AG10803 (cell line): Measurements from ENCODE around the gene NACA2.
A peak's percentile ranks its signal among the peaks of the same experiment; 100 is the strongest.

Source experiments
- DNase-seq: peaks from one replicate; pipeline ENCODE4 v3.0.0; 2010; ENCODE audit warnings: low read depth
- H3K4me3 ChIP-seq: 2 replicates; pipeline ENCODE4 v1.5.1; 2011; ENCODE audit warnings: mild to moderate bottlenecking, low read length, control low read depth
- CTCF ChIP-seq: conservative IDR thresholded peaks from 2 replicates; pipeline ENCODE4 v1.5.1; 2011; ENCODE audit warnings: mild to moderate bottlenecking, low read length, control low read depth, inconsistent platforms

Gene NACA2

DNA sequence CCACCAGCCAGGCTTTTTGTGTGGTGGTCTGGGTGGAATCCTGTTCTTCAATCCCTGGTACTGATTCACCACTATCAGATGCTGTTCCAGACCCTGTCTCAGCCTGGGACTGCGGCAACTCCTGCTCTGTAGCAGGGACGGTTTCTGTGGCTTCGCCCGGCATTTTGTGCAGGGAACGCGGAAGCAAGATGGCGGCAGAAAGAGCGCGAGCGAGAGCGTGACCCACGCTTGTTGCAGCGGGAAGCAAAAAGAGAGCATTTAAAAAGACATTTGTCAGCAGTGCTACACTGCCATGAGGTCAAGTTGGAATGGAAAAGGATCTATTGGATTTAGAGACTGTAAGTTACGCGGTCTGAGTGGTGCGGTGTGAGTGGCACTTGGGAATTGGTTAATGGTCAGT is at the start of gene NACA2:
Gene NACA2, minus strand, starts transcription at position 202 of the 400 bp plus-strand sequence. Its CDS starts 39 bp downstream, at position 163.
- TF ChIP-seq CTCF: no peak
- H3K4me3 ChIP-seq: no peak within 1 kb of the TSS
- no peak for DNase-seq

DNA sequence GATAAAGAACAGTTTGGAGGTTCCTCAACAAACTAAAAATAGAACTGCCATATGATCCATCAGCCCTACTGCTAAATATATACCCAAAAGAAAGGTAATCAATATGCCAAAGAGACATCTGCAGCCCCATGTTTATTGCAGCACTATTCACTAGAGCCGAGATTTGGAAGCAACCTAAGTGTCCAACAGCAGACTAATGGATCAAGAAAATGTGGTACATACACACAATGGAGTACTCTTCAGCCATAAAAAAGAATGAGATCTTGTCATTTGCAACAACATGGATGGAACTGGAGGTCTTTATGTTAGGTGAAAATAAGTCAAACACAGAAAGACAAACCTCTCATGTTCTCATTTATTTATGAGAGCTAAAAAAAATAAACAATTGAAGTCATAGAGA is 48.8 kb upstream of the NACA2 start:
- TF ChIP-seq CTCF: no peak
- H3K4me3 ChIP-seq: no peak overlapping the region
- DNase-seq: no peak

DNA sequence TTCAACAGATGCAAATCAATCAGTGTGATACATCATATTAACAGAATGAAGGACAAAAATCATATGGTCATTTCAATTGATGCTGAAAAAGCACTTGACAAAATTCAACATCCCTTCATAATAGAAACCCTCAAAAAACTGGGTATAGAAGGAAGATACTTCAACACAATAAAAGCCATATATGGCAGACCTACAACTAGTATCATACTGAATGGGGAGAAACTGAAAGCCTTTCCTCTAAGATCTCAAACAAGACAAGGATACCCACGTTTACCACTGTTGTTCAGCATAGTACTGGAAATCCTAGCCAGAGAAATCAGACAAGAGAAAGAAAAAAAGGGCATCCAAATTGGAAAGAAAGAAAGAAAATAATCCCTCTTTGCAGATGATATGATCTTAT is 47.1 kb upstream of the NACA2 start:
- no peak overlapping the region for H3K4me3 ChIP-seq
- DNase-seq: no peak
- TF ChIP-seq CTCF: no peak

DNA sequence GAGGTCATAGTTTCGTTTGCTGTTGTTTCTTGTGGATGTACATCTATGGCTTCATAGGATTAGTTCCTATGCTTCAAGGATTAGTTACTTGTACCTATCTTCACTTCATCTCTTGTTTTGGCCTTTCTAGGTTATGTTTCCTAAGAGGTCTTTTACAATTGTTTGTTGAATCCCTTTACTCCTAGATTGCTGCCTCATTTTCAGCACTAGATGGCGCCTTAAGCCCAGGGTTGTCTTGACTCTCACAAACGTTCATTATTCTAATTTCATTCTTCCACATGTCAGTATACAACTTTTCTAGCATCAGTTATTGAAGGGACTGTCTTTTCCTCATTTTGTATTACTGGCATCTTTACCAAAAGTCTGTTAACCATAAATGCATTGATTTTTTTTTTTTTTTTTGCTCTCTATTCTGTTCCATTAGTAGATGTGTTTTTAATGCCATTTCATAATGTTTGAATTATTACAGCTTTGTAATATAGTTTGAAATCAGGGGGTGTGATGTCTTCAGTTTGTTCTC is 45.0 kb upstream of the NACA2 start:
- H3K4me3 ChIP-seq: no peak overlapping the region
- peak; percentile 55 for DNase-seq
- peak; percentile 88 for TF ChIP-seq CTCF

GRCh38 chr17:61634942-61635538 is 44.0 kb upstream of the NACA2 start:
- DNase-seq: no peak
- H3K4me3 ChIP-seq: no peak overlapping the region
- no peak for TF ChIP-seq CTCF

DNA sequence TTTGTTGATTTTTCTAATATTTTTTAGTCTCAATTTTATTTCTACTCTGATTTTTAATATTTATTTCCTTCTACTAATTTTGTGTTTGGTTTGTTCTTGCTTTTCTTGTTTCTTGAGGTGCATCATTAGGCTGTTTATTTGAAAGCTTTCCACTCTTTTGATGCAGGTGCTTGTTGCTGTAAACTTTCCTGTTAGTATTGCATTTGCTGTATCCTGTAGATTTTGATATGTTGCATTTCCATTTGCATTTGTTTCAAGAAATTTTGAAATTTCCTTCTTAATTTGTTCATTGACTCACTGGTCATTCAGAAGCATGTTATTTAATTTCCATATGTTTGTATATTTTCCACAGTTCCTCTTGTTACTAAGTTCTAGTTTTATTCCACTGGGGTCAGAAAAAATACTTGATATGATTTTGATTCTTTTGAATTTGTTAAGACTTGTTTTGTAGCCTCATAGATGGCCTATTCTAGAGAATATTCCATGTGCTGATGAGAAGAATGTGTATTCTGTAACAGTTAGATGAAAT is 43.1 kb upstream of the NACA2 start:
- TF ChIP-seq CTCF: no peak
- H3K4me3 ChIP-seq: no peak overlapping the region
- DNase-seq: no peak

DNA sequence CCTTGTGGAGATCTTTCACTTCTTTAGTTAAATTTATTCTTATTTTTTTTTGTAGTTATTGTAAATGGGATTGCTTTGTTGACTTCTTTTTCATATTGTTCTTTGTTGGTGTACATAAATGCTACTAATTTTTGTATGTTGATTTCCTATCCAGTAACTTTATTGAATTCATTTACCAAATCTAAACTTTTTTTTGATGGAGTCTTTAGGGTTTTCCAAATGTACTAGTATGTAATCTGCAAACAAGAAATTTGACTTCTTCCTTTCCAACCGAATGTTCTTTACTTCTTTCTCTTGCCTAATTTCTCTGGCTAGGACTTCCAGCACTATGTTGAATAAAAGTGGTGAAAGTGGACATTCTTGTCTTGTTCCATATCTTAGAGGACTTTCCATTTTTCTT is 41.8 kb upstream of the NACA2 start:
- TF ChIP-seq CTCF: no peak
- no peak overlapping the region for H3K4me3 ChIP-seq
- DNase-seq: no peak
